SJCRH30 (cell line): ENCODE measurements around the gene NEK7. TPM values are rescaled to one million over a fixed set of nuclear protein-coding genes. Genes with fewer than 3 reads are reported as not detected.

Source experiments
- DNase-seq, 2 experiments: peaks; one replicate each; pipeline ENCODE4 v3.0.0-alpha.2; 2015 to 2020
- H3K27ac ChIP-seq: fragments of 250-450 bp; sonication (Bioruptor Pico); 2 replicates; pipeline ENCODE4 v1.5.1; 2020; ENCODE audit warnings: mild to moderate bottlenecking, moderate library complexity
- H3K27me3 ChIP-seq: fragments of 250-450 bp; sonication (Bioruptor Pico); 2 replicates; pipeline ENCODE4 v1.5.1; 2020; ENCODE audit warnings: mild to moderate bottlenecking, moderate library complexity
- H3K36me3 ChIP-seq: fragments of 250-450 bp; sonication (Bioruptor Pico); 2 replicates; pipeline ENCODE4 v1.5.1; 2020; ENCODE audit warnings: mild to moderate bottlenecking, moderate library complexity
- H3K4me1 ChIP-seq: fragments of 250-450 bp; sonication (Bioruptor Pico); 2 replicates; pipeline ENCODE4 v1.5.1; 2020; ENCODE audit warnings: mild to moderate bottlenecking, moderate library complexity
- H3K4me3 ChIP-seq: fragments of 250-450 bp; sonication (Bioruptor Pico); 2 replicates; pipeline ENCODE4 v1.5.1; 2020; ENCODE audit warnings: mild to moderate bottlenecking, moderate library complexity
- H3K9me3 ChIP-seq: fragments of 250-450 bp; sonication (Bioruptor Pico); replicated peaks from 2 replicates; pipeline ENCODE4 v1.5.1; 2020; ENCODE audit warnings: mild to moderate bottlenecking, moderate library complexity
- total RNA-seq: library from RNA; depleted of rRNA; stranded (reverse); fragments of >200 nt; shearing (Covaris generic); gene quantifications from 2 replicates; pipeline ENCODE4 v1.2.3, GENCODE V29; 2014; rRNA removed

The NEK7 gene
- total RNA-seq: 24.9 and 28.4 TPM in 2 replicates

GRCh38 chr1:198156745-198157240 lies at the start of gene NEK7:
Gene NEK7 (plus strand): TSS chr1:198156998. CDS start chr1:198232581, 75,583 bp downstream.
- DNase-seq: peak; percentile 74 to 82
- Histone ChIP-seq H3K4me1 (no peaks in the 10 kb centered on the region), H3K27ac (peak within 1 kb of the TSS; percentile 63), H3K9me3 (no peaks in the 10 kb centered on the region), H3K27me3 (no peaks in the 10 kb centered on the region), H3K4me3 (peak within 1 kb of the TSS; percentile 79), H3K36me3 (no peaks in the 10 kb centered on the region)

- Histone ChIP-seq H3K4me1 (no peaks in the 10 kb centered on the region), H3K4me3 (no peak overlapping the region), H3K27ac (no peak overlapping the region), H3K36me3 (no peaks in the 10 kb centered on the region), H3K9me3 (no peaks in the 10 kb centered on the region), H3K27me3 (no peaks in the 10 kb centered on the region)
- DNase-seq: no peak
Observed at GRCh38 chr1:198107091-198107501, 49.7 kb upstream of the NEK7 start.

DNA sequence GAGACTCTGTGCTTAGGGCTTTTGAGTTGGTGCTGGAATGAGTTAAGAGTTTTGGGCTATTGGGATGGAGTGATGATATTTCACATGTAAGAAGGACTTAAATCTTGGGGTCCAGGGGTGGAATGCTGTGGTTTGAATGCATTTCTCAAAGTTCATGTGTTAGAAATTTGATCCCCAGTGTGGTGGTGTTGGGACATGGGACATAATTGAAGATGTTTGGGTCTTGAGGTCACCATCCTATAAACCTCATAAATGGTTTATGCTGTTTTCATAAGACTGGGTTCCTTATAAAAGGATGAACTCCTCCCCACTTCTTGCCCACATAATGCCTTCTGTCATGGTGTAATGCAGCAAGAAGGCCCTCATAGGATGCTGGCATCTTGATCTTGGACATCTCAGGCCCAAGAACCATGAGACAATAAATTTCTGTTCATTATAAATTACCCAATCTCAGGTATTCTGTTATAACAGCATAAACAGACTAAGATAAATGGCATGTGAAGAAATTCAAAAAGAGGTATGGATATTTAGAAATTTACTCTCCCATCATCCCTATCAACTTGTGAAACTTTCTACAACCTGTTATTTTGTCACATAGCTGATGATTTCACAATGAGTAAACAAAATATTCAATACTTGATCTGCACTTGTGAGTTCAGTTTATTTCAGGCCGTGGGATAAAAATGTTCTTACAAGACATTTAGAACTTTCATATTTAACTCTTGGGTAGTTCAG lies 48.0 kb upstream of the NEK7 start:
- no peaks in the 10 kb centered on the region for H3K4me1 ChIP-seq
- no peaks in the 10 kb centered on the region for H3K27me3 ChIP-seq
- no peak overlapping the region for H3K4me3 ChIP-seq
- no peaks in the 10 kb centered on the region for H3K36me3 ChIP-seq
- H3K9me3 ChIP-seq: no peaks in the 10 kb centered on the region
- no peak overlapping the region for H3K27ac ChIP-seq
- no peak for DNase-seq

GRCh38 chr1:198109371-198109715 lies 47.5 kb upstream of the NEK7 start:
- Histone ChIP-seq H3K9me3 (no peaks in the 10 kb centered on the region), H3K4me3 (no peak overlapping the region), H3K4me1 (no peaks in the 10 kb centered on the region), H3K27ac (no peak overlapping the region), H3K36me3 (no peaks in the 10 kb centered on the region), H3K27me3 (no peaks in the 10 kb centered on the region)
- no peak for DNase-seq

DNA sequence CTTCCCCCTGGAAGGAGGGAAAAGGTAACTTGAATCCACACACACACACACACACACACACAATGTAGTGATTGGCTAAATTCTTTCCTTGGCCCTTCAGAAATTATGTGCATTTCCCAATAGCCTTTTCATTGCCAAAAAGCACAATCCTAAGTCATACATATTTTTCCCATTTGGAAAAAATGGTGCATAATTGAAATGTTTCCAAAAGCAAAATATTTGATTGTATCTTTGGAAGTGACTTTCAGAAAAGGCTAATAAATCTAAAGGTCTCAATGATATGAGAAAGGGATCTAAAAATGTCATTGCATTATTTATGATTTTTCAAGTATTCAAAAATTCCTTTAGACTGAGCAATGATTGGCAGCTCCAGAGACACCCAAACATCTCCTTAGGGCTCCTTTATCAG lies 43.5 kb upstream of the NEK7 start:
- Histone ChIP-seq H3K36me3 (no peaks in the 10 kb centered on the region), H3K4me3 (no peak overlapping the region), H3K27ac (no peak overlapping the region), H3K27me3 (no peaks in the 10 kb centered on the region), H3K9me3 (no peaks in the 10 kb centered on the region), H3K4me1 (no peaks in the 10 kb centered on the region)
- no peak for DNase-seq

GRCh38 chr1:198116069-198116468 lies 40.7 kb upstream of the NEK7 start:
- no peaks in the 10 kb centered on the region for H3K27me3 ChIP-seq
- H3K9me3 ChIP-seq: no peaks in the 10 kb centered on the region
- H3K4me1 ChIP-seq: 0 out of 2 replicates have a peak, but pooled peaks cover 5% of the 10 kb centered on the region
- no peak for DNase-seq
- H3K4me3 ChIP-seq: no peak overlapping the region
- no peak overlapping the region for H3K27ac ChIP-seq
- no peaks in the 10 kb centered on the region for H3K36me3 ChIP-seq

GRCh38 chr1:198116469-198116868 lies 40.3 kb upstream of the NEK7 start:
- H3K27ac ChIP-seq: no peak overlapping the region
- no peaks in the 10 kb centered on the region for H3K36me3 ChIP-seq
- DNase-seq: no peak
- H3K4me1 ChIP-seq: 0 out of 2 replicates have a peak, but pooled peaks cover 6% of the 10 kb centered on the region
- H3K9me3 ChIP-seq: no peaks in the 10 kb centered on the region
- no peaks in the 10 kb centered on the region for H3K27me3 ChIP-seq
- H3K4me3 ChIP-seq: no peak overlapping the region

DNA sequence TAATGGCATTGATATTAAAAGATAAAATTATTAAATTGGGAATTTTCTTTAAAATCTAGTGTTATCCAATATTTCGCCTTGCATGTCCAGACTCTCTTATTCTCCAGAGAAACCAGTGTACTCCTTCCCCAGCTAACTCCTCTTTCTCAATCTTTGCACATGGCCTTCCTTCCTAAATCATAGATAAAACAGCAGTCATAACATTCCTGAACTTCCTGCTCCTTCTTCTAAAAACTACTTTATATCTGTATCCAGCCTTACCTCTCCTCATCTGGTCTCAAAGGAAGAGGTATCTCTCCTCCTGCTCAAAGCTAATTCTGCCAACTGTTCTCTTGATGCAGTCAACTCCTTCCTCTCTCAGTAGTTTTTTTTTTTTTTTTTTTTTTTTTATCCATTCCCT lies 39.5 kb upstream of the NEK7 start:
- H3K27me3 ChIP-seq: no peaks in the 10 kb centered on the region
- 0 out of 2 replicates have a peak, but pooled peaks cover 6% of the 10 kb centered on the region for H3K4me1 ChIP-seq
- no peaks in the 10 kb centered on the region for H3K9me3 ChIP-seq
- H3K36me3 ChIP-seq: no peaks in the 10 kb centered on the region
- DNase-seq: no peak
- no peak overlapping the region for H3K4me3 ChIP-seq
- H3K27ac ChIP-seq: no peak overlapping the region

GRCh38 chr1:198118134-198118533 lies 38.7 kb upstream of the NEK7 start:
- DNase-seq: peak; percentile 3 to 26
- Histone ChIP-seq H3K9me3 (no peaks in the 10 kb centered on the region), H3K27me3 (no peaks in the 10 kb centered on the region), H3K4me3 (no peak overlapping the region), H3K36me3 (no peaks in the 10 kb centered on the region), H3K27ac (no peak overlapping the region), H3K4me1 (0 out of 2 replicates have a peak, but pooled peaks cover 6% of the 10 kb centered on the region)

GRCh38 chr1:198119906-198120305 lies 36.9 kb upstream of the NEK7 start:
- 0 out of 2 replicates have a peak, but pooled peaks cover 6% of the 10 kb centered on the region for H3K4me1 ChIP-seq
- H3K27me3 ChIP-seq: no peaks in the 10 kb centered on the region
- no peak for DNase-seq
- H3K9me3 ChIP-seq: no peaks in the 10 kb centered on the region
- no peaks in the 10 kb centered on the region for H3K36me3 ChIP-seq
- no peak overlapping the region for H3K27ac ChIP-seq
- no peak overlapping the region for H3K4me3 ChIP-seq

GRCh38 chr1:198121056-198121826 lies 35.6 kb upstream of the NEK7 start:
- H3K27me3 ChIP-seq: no peaks in the 10 kb centered on the region
- H3K9me3 ChIP-seq: no peaks in the 10 kb centered on the region
- H3K27ac ChIP-seq: peak overlapping the region; percentile 29; the same call in 1 of the 2 replicates
- 0 out of 2 replicates have a peak, but pooled peaks cover 9% of the 10 kb centered on the region for H3K4me1 ChIP-seq
- H3K36me3 ChIP-seq: no peaks in the 10 kb centered on the region
- no peak overlapping the region for H3K4me3 ChIP-seq
- peak; percentile 26 to 34 for DNase-seq

DNA sequence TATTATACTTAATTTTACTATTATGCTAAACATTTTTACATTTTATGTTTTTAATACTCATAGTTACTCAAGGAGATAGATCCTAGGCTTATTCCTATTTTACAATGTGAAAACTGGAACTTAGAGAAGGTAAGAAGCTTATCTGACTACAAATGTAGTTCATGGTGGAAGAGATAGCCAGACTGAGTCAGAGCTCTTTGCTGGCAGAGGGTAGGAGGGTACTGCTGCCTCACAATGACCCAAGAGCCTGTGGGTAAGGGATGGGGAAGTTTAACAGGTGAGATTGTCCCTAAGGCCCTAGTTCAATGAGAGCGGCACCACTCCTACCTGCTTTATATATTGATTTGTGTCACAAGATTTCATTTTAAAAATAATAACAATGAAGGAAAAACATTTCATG lies 34.1 kb upstream of the NEK7 start:
- H3K4me1 ChIP-seq: 0 out of 2 replicates have a peak, but pooled peaks cover 9% of the 10 kb centered on the region
- no peak overlapping the region for H3K4me3 ChIP-seq
- H3K27me3 ChIP-seq: no peaks in the 10 kb centered on the region
- no peak for DNase-seq
- no peaks in the 10 kb centered on the region for H3K9me3 ChIP-seq
- no peak overlapping the region for H3K27ac ChIP-seq
- no peaks in the 10 kb centered on the region for H3K36me3 ChIP-seq

- Histone ChIP-seq H3K4me3 (no peak overlapping the region), H3K27ac (no peak overlapping the region), H3K9me3 (no peaks in the 10 kb centered on the region), H3K27me3 (no peaks in the 10 kb centered on the region), H3K36me3 (no peaks in the 10 kb centered on the region), H3K4me1 (0 out of 2 replicates have a peak, but pooled peaks cover 9% of the 10 kb centered on the region)
- DNase-seq: no peak
Observed at GRCh38 chr1:198123133-198123532, 33.7 kb upstream of the NEK7 start.

DNA sequence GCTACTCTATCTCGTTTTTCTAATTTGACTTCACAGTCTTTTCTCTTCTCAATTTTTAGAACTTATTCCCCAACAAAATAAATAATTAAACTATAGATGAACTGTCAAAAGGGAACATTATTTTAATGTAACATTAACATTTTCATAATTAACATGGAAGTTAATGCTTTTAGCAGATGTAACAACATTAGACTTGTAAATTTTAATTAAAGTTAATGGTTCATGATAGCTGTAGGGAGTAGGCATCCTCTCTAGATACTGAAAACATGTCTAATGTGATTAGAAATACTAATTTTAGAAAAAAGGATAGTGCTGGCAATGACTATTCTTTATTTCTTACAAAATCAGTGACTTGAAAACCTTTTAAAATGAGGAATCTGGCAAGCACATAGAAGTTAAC lies 32.1 kb upstream of the NEK7 start:
- 0 out of 2 replicates have a peak, but pooled peaks cover 9% of the 10 kb centered on the region for H3K4me1 ChIP-seq
- H3K9me3 ChIP-seq: no peaks in the 10 kb centered on the region
- no peaks in the 10 kb centered on the region for H3K36me3 ChIP-seq
- no peak for DNase-seq
- H3K27me3 ChIP-seq: no peaks in the 10 kb centered on the region
- no peak overlapping the region for H3K27ac ChIP-seq
- H3K4me3 ChIP-seq: no peak overlapping the region
